IMR-90 (cell line): ENCODE measurements around the gene IFTAP. TPM values are rescaled to one million over a fixed set of nuclear protein-coding genes. Genes with fewer than 3 reads are reported as not detected.

Experiments used
- ATAC-seq: fragments of 200-7000 bp; cut with Tn5 transposase; 2 replicates; pipeline ENCODE4 v1.9.1; 2020; ENCODE audit warnings: low read depth, mild to moderate bottlenecking, moderate library complexity
- BruUV-seq: library from RNA; stranded (reverse); fragments of 400-500 nt; replicated peaks from 2 replicates; lab custom pipeline; 2021; lab: Mats Ljungman, UMichigan
- CTCF ChIA-PET: fragments of 300-600 bp; formaldehyde crosslinking; extraction: SDS; loops from one replicate; lab custom pipeline; 2021; ENCODE audit warnings: antibody characterized with exemption; lab: Yijun Ruan, JAX
- POLR2A ChIA-PET: fragments of 300-600 bp; sonication (Branson Sonifier 250); formaldehyde crosslinking; loops from one replicate; lab custom pipeline; 2022; ENCODE audit warnings: antibody characterized with exemption; ENCODE audit not compliant: unreplicated experiment; lab: Charles Lee
- DNase-seq: peaks from one replicate; pipeline ENCODE4 v3.0.0; 2013
- H2AFZ ChIP-seq: replicated peaks from 2 replicates; pipeline ENCODE3; 2013; ENCODE audit warnings: low read length, mild to moderate bottlenecking; ENCODE audit not compliant: poor library complexity
- H2AK5ac ChIP-seq: 2 replicates; pipeline ENCODE4 v1.6.1; 2013; ENCODE audit warnings: low read depth, low read length, inconsistent platforms
- H2AK9ac ChIP-seq: replicated peaks from 2 replicates; pipeline ENCODE3; 2013; ENCODE audit warnings: mild to moderate bottlenecking, low read depth, low read length, moderate library complexity; ENCODE audit not compliant: poor library complexity
- H2BK120ac ChIP-seq: 2 replicates; pipeline ENCODE4 v1.6.1; 2013; ENCODE audit warnings: low read depth, low read length, inconsistent platforms
- H2BK15ac ChIP-seq: 3 replicates; pipeline ENCODE4 v1.6.1; 2013; ENCODE audit warnings: low read depth, low read length, inconsistent platforms
- H2BK20ac ChIP-seq: 2 replicates; pipeline ENCODE4 v1.6.1; 2013; ENCODE audit warnings: low read depth, mild to moderate bottlenecking, inconsistent platforms, low read length, moderate library complexity
- H2BK5ac ChIP-seq: 2 replicates; pipeline ENCODE4 v1.6.1; 2013; ENCODE audit warnings: mild to moderate bottlenecking, low read depth, low read length, inconsistent platforms; ENCODE audit not compliant: poor library complexity, severe bottlenecking
- H3K14ac ChIP-seq: replicated peaks from 2 replicates; pipeline ENCODE4 v1.6.1; 2013; ENCODE audit warnings: low read depth, low read length, inconsistent platforms
- H3K18ac ChIP-seq: 2 replicates; pipeline ENCODE4 v1.6.1; 2013; ENCODE audit warnings: low read depth, low read length, control low read depth
- H3K23ac ChIP-seq: 2 replicates; pipeline ENCODE4 v1.6.1; 2013; ENCODE audit warnings: low read depth, low read length, inconsistent platforms
- H3K27ac ChIP-seq: 2 replicates; pipeline ENCODE4 v1.5.1; 2013; ENCODE audit warnings: mild to moderate bottlenecking, control low read depth, low read length; ENCODE audit not compliant: insufficient read depth
- H3K27me3 ChIP-seq: 2 replicates; pipeline ENCODE4 v1.6.1; 2013; ENCODE audit warnings: low read length; ENCODE audit not compliant: control insufficient read depth, insufficient read depth
- H3K36me3 ChIP-seq: 2 replicates; pipeline ENCODE4 v1.6.1; 2013; ENCODE audit warnings: low read length, mixed read lengths; ENCODE audit not compliant: control insufficient read depth, insufficient read depth
- H3K4ac ChIP-seq: 2 replicates; pipeline ENCODE4 v1.6.1; 2013; ENCODE audit warnings: low read depth, low read length, inconsistent platforms
- H3K4me1 ChIP-seq: 2 replicates; pipeline ENCODE4 v1.6.1; 2013; ENCODE audit warnings: low read length, mixed read lengths; ENCODE audit not compliant: control insufficient read depth, insufficient read depth
- H3K4me2 ChIP-seq: 2 replicates; pipeline ENCODE4 v1.6.1; 2013; ENCODE audit warnings: low read depth, mild to moderate bottlenecking, control low read depth, low read length, moderate library complexity
- H3K4me3 ChIP-seq: 2 replicates; pipeline ENCODE4 v1.5.1; 2013; ENCODE audit warnings: low read depth, mild to moderate bottlenecking, control low read depth, low read length, moderate library complexity; ENCODE audit not compliant: insufficient read depth
- H3K56ac ChIP-seq: 2 replicates; pipeline ENCODE4 v1.6.1; 2013; ENCODE audit warnings: low read length, inconsistent platforms; ENCODE audit not compliant: insufficient read depth; ENCODE audit errors: extremely low read depth
- H3K79me1 ChIP-seq, 2 experiments: 2 replicates each; pipeline ENCODE4 v1.6.1; 2013; ENCODE audit warnings: low read length in 2 of 2, inconsistent platforms in 1 of 2, low read depth in 1 of 2
- H3K9ac ChIP-seq: 2 replicates; pipeline ENCODE4 v1.6.1; 2013; ENCODE audit warnings: low read depth, low read length, control low read depth
- H3K9me1 ChIP-seq: 2 replicates; pipeline ENCODE4 v1.6.1; 2013; ENCODE audit warnings: low read length, inconsistent platforms; ENCODE audit not compliant: insufficient read depth
- H3K9me3 ChIP-seq: 2 replicates; pipeline ENCODE4 v1.6.1; 2013; ENCODE audit warnings: low read length; ENCODE audit not compliant: control insufficient read depth, insufficient read depth
- H4K20me1 ChIP-seq: 2 replicates; pipeline ENCODE4 v1.6.1; 2013; ENCODE audit warnings: low read length, inconsistent platforms; ENCODE audit not compliant: insufficient read depth
- H4K5ac ChIP-seq: 2 replicates; pipeline ENCODE4 v1.6.1; 2013; ENCODE audit warnings: mild to moderate bottlenecking, low read depth, low read length, control low read depth
- H4K8ac ChIP-seq, 2 experiments: 2 replicates each; pipeline ENCODE4 v1.6.1; 2013; ENCODE audit warnings: low read depth in 2 of 2, low read length in 2 of 2, control low read depth in 1 of 2, inconsistent platforms in 1 of 2
- H4K91ac ChIP-seq: 2 replicates; pipeline ENCODE4 v1.6.1; 2013; ENCODE audit warnings: low read depth, low read length, inconsistent platforms; ENCODE audit not compliant: insufficient read depth
- BHLHE40 ChIP-seq: fragments of 150-350 bp; IDR thresholded peaks from 2 replicates; pipeline ENCODE4 v1.6.1; 2016; ENCODE audit warnings: mild to moderate bottlenecking, low read depth, low read length
- CHD1 ChIP-seq: IDR thresholded peaks from 2 replicates; pipeline ENCODE4 v1.6.1; 2012; ENCODE audit warnings: low read depth, low read length, improper control_type of control experiment
- MAFK ChIP-seq: IDR thresholded peaks from 2 replicates; pipeline ENCODE4 v1.6.1; 2012; ENCODE audit warnings: low read depth, low read length, improper control_type of control experiment
- SMC3 ChIP-seq: fragments of 150-350 bp; IDR thresholded peaks from 2 replicates; pipeline ENCODE4 v1.6.1; 2016; ENCODE audit warnings: low read depth, mild to moderate bottlenecking, antibody characterized with exemption, low read length, moderate library complexity
- WGBS, 2 experiments: methylation state at CpG; one replicate each; pipeline versions ENCODE4 v1.1.5 to v1.1.7; 2013; ENCODE audit warnings: missing lambda C conversion rate in 2 of 2; ENCODE audit not compliant: insufficient read length in 1 of 2; ENCODE audit errors: extremely low coverage in 2 of 2; 5-methylcytosine and 5-hydroxymethylcytosine counted together
- dilution Hi-C: fragments of 300-500 bp; cut with HindIII; formaldehyde crosslinking; loops from one replicate; pipeline ENCODE4 v1.14.3; 2018; ENCODE audit warnings: low sequenced_read_pairs; ENCODE audit not compliant: unreplicated experiment
- in situ Hi-C: fragments of 300-500 bp; cut with MboI; formaldehyde crosslinking; loops from 3 replicates; pipeline ENCODE4 v1.14.3; 2019; ENCODE audit warnings: low sequenced_read_pairs, inconsistent platforms, mixed read lengths
- intact Hi-C: fragments of 100-400 bp; cut with micrococcal nuclease; formaldehyde crosslinking; loops from 2 replicates; pipeline ENCODE4 v1.10.0; 2022
- polyA plus RNA-seq, 3 experiments: library from polyadenylated mRNA; depleted of rRNA; stranded (reverse); fragments of >200 nt; gene quantifications; 2 replicates each; pipeline ENCODE4 v1.2.3, GENCODE V29; 2012; ENCODE audit warnings: low replicate concordance in 1 of 3
- total RNA-seq: library from RNA; depleted of rRNA; stranded (reverse); fragments of >200 nt; gene quantifications from 2 replicates; pipeline ENCODE4 v1.2.3, GENCODE V29; 2012

IFTAP gene
- total and polyA plus RNA-seq, 2 of the 4 experiments (the other 2 are of a cell fraction), result 15.8 to 28.5 TPM

DNA sequence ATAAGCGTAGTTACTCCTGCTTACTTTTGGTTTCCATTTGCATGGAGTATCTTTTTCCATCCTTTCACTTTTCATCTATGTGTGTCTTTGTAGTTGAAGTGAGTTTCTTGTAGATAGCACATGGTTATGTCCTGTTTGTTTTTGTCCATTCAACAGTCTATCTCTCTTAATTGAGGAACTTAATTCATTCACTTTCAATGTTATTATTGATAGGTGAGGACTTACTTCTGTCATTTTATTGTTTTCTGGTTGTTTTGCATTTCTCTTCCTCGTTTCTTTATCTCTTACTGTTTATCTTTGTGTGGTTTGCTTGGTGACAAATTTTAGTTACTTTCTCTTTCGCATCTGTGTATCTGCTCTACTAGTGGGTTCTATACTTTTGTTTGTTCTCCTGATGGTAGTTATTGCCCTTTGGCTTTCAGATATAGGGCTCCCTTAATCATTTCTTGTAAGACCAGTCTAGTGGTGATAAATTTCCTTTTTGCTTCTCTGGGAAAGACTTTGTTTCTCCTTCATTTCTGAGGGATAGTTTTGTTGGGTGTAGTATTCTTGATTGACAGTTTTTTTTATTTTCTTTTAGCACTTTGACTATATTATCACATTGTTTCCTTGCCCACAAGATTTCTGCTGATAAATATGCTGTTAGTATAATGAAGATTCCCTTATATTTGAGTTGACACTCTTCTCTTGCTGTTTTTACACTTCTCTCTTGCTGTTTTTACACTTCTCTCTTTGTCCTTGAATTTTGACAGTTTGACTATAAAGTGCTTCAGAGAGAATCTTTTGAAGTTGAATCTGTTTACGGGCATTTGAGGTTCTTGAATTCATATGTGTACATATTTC, 35.5 kb upstream of the IFTAP start:
- Histone ChIP-seq H2AK5ac (no peak overlapping the region), H3K4ac (no peak overlapping the region), H3K18ac (no peak overlapping the region), H3K56ac (no peak overlapping the region), H3K27ac (no peak overlapping the region), H2AK9ac (no peak overlapping the region), H4K5ac (no peak overlapping the region), H3K9me1 (no peaks in the 10 kb centered on the region), H2BK120ac (no peak overlapping the region), H2BK5ac (no peak overlapping the region), H3K14ac (no peak overlapping the region), H2BK15ac (no peak overlapping the region), H3K4me3 (no peak overlapping the region), H3K4me1 (no peaks in the 10 kb centered on the region), H4K91ac (no peak overlapping the region), H4K8ac (no peak overlapping the region), H3K27me3 (peaks cover 3% of the 10 kb centered on the region; the same call in 1 of the 2 replicates), H3K9ac (no peak overlapping the region), H3K79me1 (no peaks in the 10 kb centered on the region), H4K20me1 (no peaks in the 10 kb centered on the region), H3K23ac (no peak overlapping the region), H2BK20ac (no peak overlapping the region), H3K4me2 (no peak overlapping the region), H3K36me3 (no peaks in the 10 kb centered on the region), H2AFZ (no peak overlapping the region), H3K9me3 (no peaks in the 10 kb centered on the region)
- TF ChIP-seq SMC3 (no peak), MAFK (no peak), CHD1 (no peak), BHLHE40 (no peak)
- ATAC-seq (no peak), DNase-seq (no peak)
- ChIA-PET CTCF (no interaction called here), POLR2A (no interaction called here)
- no TSS peak for BruUV-seq
- in situ Hi-C loops, result no loop called here
- intact Hi-C loops, result no loop called here
- no CpG with 5 or more reads among the region's 4 CpGs for WGBS, 2 experiments
- dilution Hi-C loops, result no loop called here
